ENCODE measurements around the gene C2CD4C. TPM values are rescaled to one million over a fixed set of nuclear protein-coding genes. Genes with fewer than 3 reads are reported as not detected.

Gene C2CD4C
- total RNA-seq, 1 experiment from 2014 or later = 14.6 TPM

GRCh38 chr19:373391-374182, 35.4 kb downstream of the C2CD4C start:
- Histone ChIP-seq H3K79me2 (ENCODE audit: insufficient read depth, low read length) (no peaks in the 10 kb centered on the region), H3K79me1 (ENCODE audit: insufficient read depth, low read depth, low read length, poor library complexity, severe bottlenecking) (no peaks in the 10 kb centered on the region), H2BK20ac (ENCODE audit: low read depth, low read length, poor library complexity, severe bottlenecking) (no peak overlapping the region), H2BK15ac (ENCODE audit: low read depth, low read length) (no peak overlapping the region), H2BK120ac (ENCODE audit: low read depth, low read length, poor library complexity, severe bottlenecking) (no peak overlapping the region), H3K14ac (ENCODE audit: insufficient read depth, low read length) (no peak overlapping the region; the same call in 1 of the 2 replicates), H2AK5ac (ENCODE audit: insufficient read length, low read length) (no peak overlapping the region), H3K4me2 (ENCODE audit: insufficient read depth, insufficient read length, low read length) (no peak overlapping the region), H2BK12ac (ENCODE audit: insufficient read length, low read depth, low read length) (no peak overlapping the region), H4K20me1 (ENCODE audit: control insufficient read depth, insufficient read depth, insufficient read length) (no peaks in the 10 kb centered on the region), H2BK5ac (ENCODE audit: insufficient read length, low read length) (no peak overlapping the region), H4K5ac (ENCODE audit: insufficient read length, low read depth, low read length) (no peak overlapping the region), H3K18ac (ENCODE audit: insufficient read length, low read depth, low read length) (peak overlapping the region; percentile 21), H3K9me3 (ENCODE audit: control insufficient read depth, low read depth, low read length) (no peaks in the 10 kb centered on the region), H3K27ac (ENCODE audit: insufficient read length, low read depth, low read length) (no peak overlapping the region), H3K56ac (ENCODE audit: insufficient read length, low read depth, low read length) (no peak overlapping the region), H4K91ac (ENCODE audit: insufficient read length, low read depth, low read length) (no peak overlapping the region), H3K9ac (ENCODE audit: extremely low read depth, insufficient read length, low read length) (no peak overlapping the region), H2AFZ (ENCODE audit: low read length) (no peak overlapping the region), H4K8ac (replicated peaks; ENCODE audit: insufficient read length, low read depth, low read length) (no peak overlapping the region), H3K4me1 (ENCODE audit: insufficient read depth, low read length) (no peaks in the 10 kb centered on the region), H3K4ac (ENCODE audit: low read depth, low read length) (no peak overlapping the region), H3T11ph (ENCODE audit: low read length) (no peak overlapping the region), H3K23me2 (ENCODE audit: insufficient read length, low read depth, low read length, poor library complexity, severe bottlenecking) (no peaks in the 10 kb centered on the region), H3K23ac (ENCODE audit: insufficient read length, low read depth, low read length) (no peak overlapping the region), H3K27me3 (ENCODE audit: insufficient read depth, low read length) (no peaks in the 10 kb centered on the region)
- H3K9me3 Mint-ChIP-seq = peaks cover 3 to 4% of the 10 kb centered on the region in 2 experiments; a peak in 3 of 5 replicates
- H3K4me3 Mint-ChIP-seq = no peak overlapping the region
- H3K36me3 Mint-ChIP-seq (ENCODE audit: insufficient read depth in 1 of 3, low read depth in 3 of 3) = peaks cover 0 to 4% (median 3%) of the 10 kb centered on the region in 3 experiments; a peak in 4 of 7 replicates
- no peak for DNase-seq
- peaks cover 31% of the 10 kb centered on the region for H3K27me3 Mint-ChIP-seq (ENCODE audit: low read depth)
- WGBS (ENCODE audit: extremely low coverage, insufficient read length, low lambda C conversion rate) = no CpG with 5 or more reads among the region's 24 CpGs
- peaks cover 3 to 12% of the 10 kb centered on the region in 2 experiments; a peak in 3 of 4 replicates for H3K4me1 Mint-ChIP-seq
- no peak for TF ChIP-seq CTCF (conservative IDR thresholded peaks at IDR 0.05)
- H3K27ac Mint-ChIP-seq = peak overlapping the region in 1 of 3 experiments; percentile 67; a peak in 1 of 7 replicates
